ENCODE data around the gene GSTM4. TPM values are rescaled to one million over a fixed set of nuclear protein-coding genes. Genes with fewer than 3 reads are reported as not detected.

Gene GSTM4
- total and polyA plus RNA-seq, 2 of the 8 experiments (the other 6 are each of a cell fraction or from before 2014, with no cell fraction given), result 11.3 to 31.4 TPM

- Histone ChIP-seq H3K18ac (ENCODE audit: extremely low read depth, low read length) (peak within 1 kb of the TSS; percentile 96), H2AK5ac (ENCODE audit: low read depth, low read length) (no peak within 1 kb of the TSS), H4K8ac (ENCODE audit: extremely low read depth, insufficient read depth, low read length) (peak within 1 kb of the TSS; percentile 88; the same call in 1 of the 2 replicates), H3K27ac (ENCODE audit: low read depth, low read length) (peak within 1 kb of the TSS; percentile 16; the same call in 1 of the 2 replicates), H4K91ac (replicated peaks; ENCODE audit: insufficient read length, low read length) (peak within 1 kb of the TSS; percentile 76), H2BK12ac (ENCODE audit: low read depth, low read length) (peak within 1 kb of the TSS; percentile 91), H3K79me1 (ENCODE audit: low read depth, low read length) (peaks cover 17% of the 10 kb centered on the region), H2BK120ac (replicated peaks; ENCODE audit: low read depth, low read length) (no peak within 1 kb of the TSS), H3K9me3 (ENCODE audit: insufficient read depth in 2 of 2, low read depth in 1 of 2, low read length in 1 of 2) (no peaks in the 10 kb centered on the region), H3K27me3 (replicated peaks in 1 of 4; ENCODE audit: control insufficient read depth in 3 of 4, extremely low read depth in 1 of 4, insufficient read depth in 3 of 4, low read length in 3 of 4) (no peaks in the 10 kb centered on the region), H3K14ac (ENCODE audit: insufficient read length) (no peak within 1 kb of the TSS), H3K23me2 (ENCODE audit: low read depth, low read length) (peaks cover 16% of the 10 kb centered on the region), H3K56ac (replicated peaks; ENCODE audit: insufficient read length, low read depth, low read length) (peak within 1 kb of the TSS; percentile 64), H4K20me1 (replicated peaks in 1 of 2; ENCODE audit: control insufficient read depth in 1 of 2, insufficient read depth in 2 of 2, low read length in 2 of 2) (peaks cover 5 to 21% of the 10 kb centered on the region in 2 experiments), H3K79me2 (ENCODE audit: control insufficient read depth in 1 of 2, insufficient read depth in 2 of 2, low read length in 2 of 2) (peaks cover 0 to 37% of the 10 kb centered on the region in 2 experiments; a peak in 2 of 4 replicates), H2BK5ac (ENCODE audit: low read depth, low read length) (peak within 1 kb of the TSS; percentile 86; the same call in 1 of the 2 replicates), H3K9ac (replicated peaks in 1 of 4; ENCODE audit: extremely low read depth in 1 of 4, low read depth in 3 of 4, low read length in 3 of 4) (peak within 1 kb of the TSS in 3 of 4 experiments; percentile 43 to 74 (median 65); a peak in 6 of 7 replicates), H4K5ac (ENCODE audit: insufficient read length, low read depth, low read length) (peak within 1 kb of the TSS; percentile 49), H3K4ac (replicated peaks; ENCODE audit: insufficient read length, low read depth, low read length) (peak within 1 kb of the TSS; percentile 81), H2BK20ac (ENCODE audit: low read length) (no peak within 1 kb of the TSS), H2BK15ac (ENCODE audit: low read length) (peak within 1 kb of the TSS; percentile 13; the same call in 1 of the 2 replicates), H3K4me2 (ENCODE audit: insufficient read depth in 1 of 2, low read depth in 2 of 2, low read length in 2 of 2) (peak within 1 kb of the TSS; percentile 91 to 94), H3K36me3 (ENCODE audit: control insufficient read depth in 2 of 4, insufficient read depth in 4 of 4, low read length in 3 of 4) (no peaks in the 10 kb centered on the region), H3K4me3 (ENCODE audit: extremely low read depth in 1 of 4, insufficient read depth in 2 of 4, low read depth in 3 of 4, low read length in 4 of 4) (peak within 1 kb of the TSS; percentile 69 to 85 (median 78)), H3K4me1 (replicated peaks in 1 of 4; ENCODE audit: control insufficient read depth in 3 of 4, insufficient read depth in 4 of 4, low read length in 3 of 4) (peaks cover 4 to 25% (median 12%) of the 10 kb centered on the region in 4 experiments), H2AFZ (ENCODE audit: low read length) (peak within 1 kb of the TSS; percentile 99), H3K23ac (ENCODE audit: insufficient read length) (peak within 1 kb of the TSS; percentile 1)
- no peak for FAIRE-seq
- DNase-seq (ENCODE audit: low read depth in 1 of 2, low spot score in 2 of 2), result peak in 1 of 2 experiments; percentile 87
- CTCF ChIA-PET (ENCODE audit: partially characterized antibody), result interaction anchor here (0.8 to 1.7 kb wide), 11 partner anchors 12 to 337 kb away, joined by 3 to 9 read pairs (median 3); partner anchors contain the start of gene PSRC1
- POLR2A ChIA-PET (ENCODE audit: partially characterized antibody), result interaction anchor here (0.6 to 2.5 kb wide), 12 partner anchors 8 to 246 kb away, joined by 3 to 18 read pairs (median 5); partner anchors contain the start of gene GNAI3
- WGBS, 2 experiments (ENCODE audit: extremely low coverage in 1 of 2, insufficient coverage in 1 of 2, insufficient read length in 1 of 2, insufficient replicate concordance in 2 of 2, low coverage in 1 of 2, low lambda C conversion rate in 2 of 2, missing lambda C conversion rate in 1 of 2), result 1% methylated on average over 29 of the region's 47 CpGs; no CpG with 5 or more reads in 1 of the 2 experiments
- no peak for TF ChIP-seq TAF7 (optimal IDR thresholded peaks at IDR 0.05; ENCODE audit: borderline replicate concordance, low read depth, low read length)
- TF ChIP-seq CTCF (IDR thresholded peaks at IDR 0.05; ENCODE audit: control extremely low read depth in 1 of 3, insufficient read depth in 1 of 3, low read depth in 1 of 3, low read length in 3 of 3), result no peak
- TF ChIP-seq ASH2L (IDR thresholded peaks at IDR 0.05; ENCODE audit: low read length), result peak; percentile 55
- peak; percentile 74 for TF ChIP-seq KDM4A (IDR thresholded peaks at IDR 0.05; ENCODE audit: low read depth, low read length, severe bottlenecking)
- peak; percentile 59; the same call in 1 of the 2 replicates for TF ChIP-seq USF2 (IDR thresholded peaks at IDR 0.05; ENCODE audit: low read length)
- peak; percentile 77 for TF ChIP-seq PHF8 (conservative IDR thresholded peaks at IDR 0.05; ENCODE audit: low read depth, low read length)
Observed at GRCh38 chr1:109619576-109620400, 36.1 kb upstream of the GSTM4 start, which contains the start of the genes AMPD2 and GNAT2. TSS of gene AMPD2 (plus strand) at chr1:109619837. CDS start at chr1:109621176, 1,339 bp downstream. TSS of gene GNAT2 (minus strand) at chr1:109619616. CDS start at chr1:109612870, 6,746 bp downstream.
